SIG-M5 treated with dmso at 0.1 percent for 504 hours (cell line): ENCODE results near the gene M1AP.

Experiments
- DNase-seq: peaks from one replicate; lab custom pipeline; 2025; ENCODE audit not compliant: unreplicated experiment; lab: John Stamatoyannopoulos, UW

Gene M1AP

GRCh38 chr2:74551530-74551929 is 96.6 kb downstream of the M1AP start:
- no peak for DNase-seq

DNA sequence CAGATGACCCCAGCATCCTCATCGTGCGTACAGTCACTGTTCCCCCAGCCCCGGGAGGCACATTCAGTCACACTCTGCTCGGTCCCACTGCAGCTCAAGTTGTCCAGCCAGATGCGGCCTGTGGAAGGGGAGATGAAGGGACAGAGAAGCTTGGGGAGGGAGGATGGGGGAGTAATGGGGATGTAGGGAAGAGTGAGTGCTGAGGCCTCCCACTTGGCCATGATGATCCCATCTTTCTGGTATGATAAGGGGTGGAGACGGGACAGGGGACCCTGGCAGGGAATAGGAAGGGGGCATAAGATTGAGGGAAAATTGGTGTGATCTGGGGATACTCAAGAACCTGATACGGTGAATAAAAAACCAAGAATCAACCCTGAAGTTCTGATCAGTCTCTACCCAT is 97.9 kb downstream of the M1AP start:
- DNase-seq = no peak

DNA sequence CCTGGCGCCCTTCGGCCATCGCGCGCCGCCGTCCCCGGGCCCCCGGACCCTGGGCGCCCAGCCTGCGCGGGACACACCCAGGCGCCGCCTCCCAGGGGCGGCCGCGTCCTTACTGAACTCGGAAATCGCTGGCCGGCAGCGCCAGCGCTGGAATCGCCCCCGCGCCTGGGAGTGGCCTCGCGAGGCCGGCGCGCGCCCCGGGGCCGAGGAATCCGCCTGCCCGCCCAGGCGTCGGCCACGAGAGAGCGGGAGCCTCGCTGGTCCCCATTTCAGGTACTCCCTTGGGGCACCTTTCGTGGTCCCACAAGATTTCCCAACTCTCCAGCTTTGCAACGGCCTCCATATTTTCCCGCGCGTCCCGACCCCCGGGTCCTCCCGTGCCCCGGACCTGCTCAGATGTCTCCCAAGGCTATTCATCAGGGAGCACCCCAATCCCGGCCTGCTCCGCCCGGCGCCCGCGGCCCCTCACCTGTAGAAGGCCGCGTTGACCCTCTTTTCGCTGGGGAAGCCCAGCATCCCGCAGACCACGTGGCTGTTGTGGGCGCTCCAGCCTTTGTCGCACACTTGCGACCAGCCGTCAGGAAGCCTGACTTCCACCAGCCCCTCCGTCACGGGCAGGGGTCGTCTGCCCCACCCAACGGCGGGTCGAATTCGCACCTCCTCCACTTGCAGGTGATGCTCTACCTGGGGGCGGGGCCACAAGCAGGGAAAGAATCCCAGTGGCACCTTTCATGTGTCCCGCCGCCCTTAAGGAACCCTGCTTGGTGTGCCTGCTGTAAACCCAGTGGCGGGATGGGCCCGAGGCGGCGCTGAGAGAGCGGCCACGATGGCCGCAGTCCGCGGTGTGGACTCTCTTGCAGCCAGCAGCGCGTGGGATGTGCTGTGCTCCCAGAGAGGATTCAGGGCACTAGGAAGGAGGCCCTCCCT is 99.0 kb downstream of the M1AP start:
- DNase-seq = no peak

DNA sequence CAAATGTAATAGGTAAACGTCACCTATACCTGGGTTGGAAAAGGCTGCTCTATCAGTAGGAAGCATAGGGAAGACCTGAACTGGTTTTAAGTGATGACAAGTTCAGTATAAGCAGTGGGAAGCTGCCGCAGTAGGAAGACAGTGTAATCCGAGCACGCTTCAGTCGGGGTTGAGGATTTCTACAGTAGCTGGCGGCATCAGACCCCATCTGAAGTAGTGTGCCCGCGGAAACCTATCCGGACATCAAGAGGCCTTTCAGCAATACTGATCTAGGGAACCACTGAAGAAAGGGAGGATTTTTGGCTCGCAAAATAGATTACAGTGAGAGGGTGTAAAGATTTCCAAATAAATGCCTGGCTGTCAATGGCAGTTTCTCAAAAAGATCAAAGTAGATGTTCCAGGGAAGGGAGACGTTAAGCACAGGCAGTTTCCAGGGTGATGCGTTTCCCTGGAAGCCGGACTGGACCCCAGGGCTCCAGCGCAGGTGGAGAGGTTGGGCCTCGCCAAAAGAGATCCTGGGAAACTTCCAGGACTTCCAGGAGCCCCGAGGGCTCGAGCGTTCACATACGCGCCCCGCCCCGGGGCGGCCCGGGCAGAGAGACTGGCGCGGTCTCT is 99.7 kb downstream of the M1AP start:
- no peak for DNase-seq

DNA sequence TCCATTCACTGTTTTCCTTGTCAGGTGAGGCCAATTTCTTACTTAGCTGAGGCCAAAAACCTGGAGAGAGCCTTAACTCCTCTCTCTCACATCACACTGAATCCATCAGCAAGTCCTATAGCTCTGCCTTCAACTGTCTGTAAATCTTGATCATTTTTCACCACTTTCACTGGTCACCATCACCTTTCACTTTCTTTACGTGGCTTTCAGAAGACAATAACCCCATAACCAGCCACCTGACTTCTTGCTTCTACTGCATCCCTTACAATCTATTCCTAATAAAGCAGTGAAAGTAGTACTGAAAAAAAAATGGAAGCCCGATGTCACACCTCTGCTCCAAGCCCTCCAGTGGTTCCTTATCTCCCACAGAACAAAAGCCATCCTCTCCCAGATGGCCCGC is 102.1 kb downstream of the M1AP start:
- DNase-seq = no peak

GRCh38 chr2:74544634-74545033 is 103.5 kb downstream of the M1AP start:
- DNase-seq = no peak

DNA sequence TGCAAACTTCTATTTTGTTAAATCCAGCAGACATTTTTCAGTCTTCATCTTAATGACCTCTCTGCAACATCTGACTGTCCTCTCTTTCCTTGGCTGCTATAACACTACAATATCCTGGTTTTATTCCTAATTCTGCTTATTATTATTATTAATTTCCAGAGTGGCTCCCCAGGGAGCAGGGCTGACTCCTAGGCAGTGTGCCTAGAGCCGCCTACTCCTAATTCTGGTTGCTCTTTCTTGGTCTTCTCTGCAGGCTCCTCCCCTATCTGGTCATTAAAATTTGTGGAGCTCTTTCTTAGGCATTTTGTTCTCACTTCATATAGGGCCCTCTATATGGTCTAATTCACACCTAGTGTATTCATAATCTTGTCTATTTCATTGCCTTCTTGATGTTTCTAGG is 105.2 kb downstream of the M1AP start:
- no peak for DNase-seq

- no peak for DNase-seq
Measured at GRCh38 chr2:74540291-74540690, 107.8 kb downstream of the M1AP start.

DNA sequence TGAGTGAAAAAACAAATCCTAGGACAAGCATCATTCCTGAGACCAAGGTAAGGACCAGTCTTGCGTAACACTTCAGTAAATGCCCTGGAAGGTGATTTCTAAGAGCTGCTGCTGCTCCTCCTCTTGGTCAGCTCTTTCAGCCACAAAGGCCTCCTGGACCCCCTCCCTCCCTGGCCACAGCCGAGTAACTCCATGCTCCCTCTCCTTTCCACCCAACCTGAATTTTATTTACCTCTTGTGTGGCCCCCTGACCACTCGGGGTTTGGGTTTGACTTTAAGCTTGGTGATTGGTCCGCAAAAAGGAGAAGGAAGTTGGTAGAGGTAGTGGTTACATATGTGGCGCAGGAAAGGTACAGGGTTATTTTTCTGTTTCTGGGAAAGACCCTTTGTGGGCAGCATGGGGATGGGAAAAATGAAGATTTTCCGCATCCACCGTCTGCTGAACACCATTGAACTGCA is 109.2 kb downstream of the M1AP start:
- DNase-seq = no peak

DNA sequence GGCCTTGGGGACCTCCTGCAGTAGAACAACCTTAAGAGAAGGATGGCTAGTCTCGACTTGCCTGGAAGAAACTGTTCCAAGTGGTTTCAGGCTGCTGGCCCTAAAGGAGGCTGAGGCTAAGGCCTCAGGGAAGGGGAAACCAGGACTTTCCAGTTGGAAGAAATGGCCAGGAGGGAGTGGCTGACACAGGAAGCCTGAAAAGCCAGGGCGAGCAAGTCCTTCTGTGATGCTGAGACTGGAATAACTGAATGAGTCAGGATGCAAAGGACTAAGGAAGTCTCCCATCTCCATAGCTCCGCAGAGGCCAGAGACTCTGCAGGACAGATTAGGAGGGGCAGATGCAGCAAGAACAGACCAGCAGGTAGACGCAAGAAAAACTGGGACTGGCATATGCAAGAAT is 111.0 kb downstream of the M1AP start:
- no peak for DNase-seq

DNA sequence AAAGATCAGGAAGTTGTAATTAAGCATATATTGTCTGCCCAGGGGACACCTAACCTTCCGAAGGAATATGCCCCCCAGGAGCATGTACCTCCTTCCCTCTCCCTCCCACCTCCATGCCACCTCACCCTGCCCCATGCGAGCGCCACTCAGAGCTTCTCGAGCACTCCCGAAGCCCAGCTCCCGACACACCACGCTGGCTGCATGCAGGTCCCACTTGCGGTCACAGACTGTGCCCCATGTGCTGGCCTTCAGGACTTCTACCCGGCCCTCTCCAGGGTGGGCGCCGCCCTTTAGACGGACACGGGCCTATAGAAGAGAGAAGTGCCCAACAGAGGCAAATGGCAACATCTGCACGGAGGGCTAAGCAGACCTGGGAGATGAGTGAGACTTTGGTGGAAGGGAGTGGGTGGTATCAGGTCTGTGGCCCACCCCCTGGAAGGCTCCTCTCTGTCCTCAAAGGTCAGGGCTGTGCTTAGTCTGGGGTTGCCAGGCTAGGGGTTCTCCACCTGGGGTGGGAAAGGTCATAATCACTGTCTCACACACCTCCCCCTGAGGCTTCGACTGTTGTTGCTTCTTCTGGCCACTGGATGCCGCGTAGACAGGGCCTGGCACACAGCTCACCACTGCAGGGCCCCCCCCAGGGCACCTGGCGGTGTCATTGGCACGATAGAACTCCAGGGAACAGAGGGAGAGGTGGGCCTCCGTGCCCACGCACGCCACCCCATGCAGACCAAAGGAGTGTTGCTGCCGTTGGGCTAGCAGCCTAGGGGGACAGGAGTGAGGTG is 111.8 kb downstream of the M1AP start:
- DNase-seq = no peak

DNA sequence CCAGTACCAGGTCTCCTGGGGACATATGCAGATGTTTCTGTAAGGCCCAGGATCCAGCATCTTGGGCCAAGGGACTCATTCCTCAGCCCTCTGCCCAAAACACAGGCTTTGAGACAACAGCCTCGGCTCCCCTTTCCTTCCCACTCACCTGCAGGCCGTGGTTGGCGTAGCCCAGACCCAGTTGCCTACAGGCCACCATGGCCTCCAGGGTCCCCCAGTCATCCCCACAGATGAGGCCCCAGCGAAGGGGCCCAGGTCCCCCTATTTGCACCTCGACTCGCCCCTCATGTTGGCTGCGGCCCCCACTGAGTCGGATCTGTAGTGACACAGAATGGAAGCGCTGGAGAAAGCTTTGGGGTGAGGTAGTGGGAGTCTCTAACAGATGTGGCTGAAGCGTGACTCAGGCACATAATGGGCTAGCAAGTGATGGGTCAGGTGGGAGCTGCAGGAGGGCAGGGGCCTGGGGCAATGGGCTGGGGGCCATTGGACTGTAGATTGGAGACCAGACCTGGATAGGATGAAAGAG is 112.6 kb downstream of the M1AP start:
- no peak for DNase-seq

- no peak for DNase-seq
Measured at GRCh38 chr2:74534411-74534810, 113.7 kb downstream of the M1AP start.

DNA sequence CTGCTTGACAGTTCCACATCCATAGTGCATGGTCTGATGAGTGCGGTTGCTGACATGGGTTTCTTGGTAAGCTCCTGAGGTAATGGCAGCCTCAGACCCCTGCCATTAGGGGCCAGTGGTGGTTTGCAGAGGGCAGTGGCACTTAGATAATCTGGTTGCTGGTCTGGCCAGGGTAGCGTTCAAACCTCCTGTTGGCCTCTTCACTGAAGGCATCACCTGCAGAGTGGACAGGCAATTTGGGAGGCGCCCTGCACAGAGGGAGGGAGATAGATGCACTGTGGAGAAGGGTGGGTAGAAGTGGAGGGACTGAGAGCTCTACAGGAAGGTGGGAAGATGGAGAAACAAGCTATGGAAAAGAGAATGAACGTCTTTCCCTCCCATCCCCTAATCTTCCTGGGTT is 114.7 kb downstream of the M1AP start:
- DNase-seq = no peak

- peak; percentile 48 for DNase-seq
Measured at GRCh38 chr2:74532222-74532621, 115.9 kb downstream of the M1AP start.

GRCh38 chr2:74531666-74532065 is 116.5 kb downstream of the M1AP start:
- no peak for DNase-seq

DNA sequence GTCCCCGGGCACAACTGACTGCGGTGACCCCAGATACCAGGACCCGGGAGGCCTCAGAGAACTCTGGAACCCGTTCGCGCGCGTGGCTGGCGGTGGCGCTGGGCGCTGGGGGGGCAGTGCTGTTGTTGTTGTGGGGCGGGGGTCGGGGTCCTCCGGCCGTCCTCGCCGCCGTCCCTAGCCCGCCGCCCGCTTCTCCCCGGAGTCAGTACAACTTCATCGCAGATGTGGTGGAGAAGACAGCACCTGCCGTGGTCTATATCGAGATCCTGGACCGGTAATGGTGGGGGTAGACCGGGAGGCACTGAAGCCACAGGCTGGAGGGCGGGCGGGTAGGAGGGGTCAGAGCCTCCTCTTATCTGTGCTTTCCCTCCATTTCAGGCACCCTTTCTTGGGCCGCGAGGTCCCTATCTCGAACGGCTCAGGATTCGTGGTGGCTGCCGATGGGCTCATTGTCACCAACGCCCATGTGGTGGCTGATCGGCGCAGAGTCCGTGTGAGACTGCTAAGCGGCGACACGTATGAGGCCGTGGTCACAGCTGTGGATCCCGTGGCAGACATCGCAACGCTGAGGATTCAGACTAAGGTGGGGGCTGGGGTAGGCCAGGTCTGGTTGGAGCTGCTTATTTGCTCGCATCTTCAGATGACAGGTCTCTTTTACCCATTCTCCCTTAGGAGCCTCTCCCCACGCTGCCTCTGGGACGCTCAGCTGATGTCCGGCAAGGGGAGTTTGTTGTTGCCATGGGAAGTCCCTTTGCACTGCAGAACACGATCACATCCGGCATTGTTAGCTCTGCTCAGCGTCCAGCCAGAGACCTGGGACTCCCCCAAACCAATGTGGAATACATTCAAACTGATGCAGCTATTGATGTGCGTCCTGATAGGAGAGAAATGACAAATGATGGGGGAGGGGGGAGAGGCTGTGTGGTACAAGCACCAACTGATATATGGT is 117.6 kb downstream of the M1AP start:
- DNase-seq = peak; percentile 38

DNA sequence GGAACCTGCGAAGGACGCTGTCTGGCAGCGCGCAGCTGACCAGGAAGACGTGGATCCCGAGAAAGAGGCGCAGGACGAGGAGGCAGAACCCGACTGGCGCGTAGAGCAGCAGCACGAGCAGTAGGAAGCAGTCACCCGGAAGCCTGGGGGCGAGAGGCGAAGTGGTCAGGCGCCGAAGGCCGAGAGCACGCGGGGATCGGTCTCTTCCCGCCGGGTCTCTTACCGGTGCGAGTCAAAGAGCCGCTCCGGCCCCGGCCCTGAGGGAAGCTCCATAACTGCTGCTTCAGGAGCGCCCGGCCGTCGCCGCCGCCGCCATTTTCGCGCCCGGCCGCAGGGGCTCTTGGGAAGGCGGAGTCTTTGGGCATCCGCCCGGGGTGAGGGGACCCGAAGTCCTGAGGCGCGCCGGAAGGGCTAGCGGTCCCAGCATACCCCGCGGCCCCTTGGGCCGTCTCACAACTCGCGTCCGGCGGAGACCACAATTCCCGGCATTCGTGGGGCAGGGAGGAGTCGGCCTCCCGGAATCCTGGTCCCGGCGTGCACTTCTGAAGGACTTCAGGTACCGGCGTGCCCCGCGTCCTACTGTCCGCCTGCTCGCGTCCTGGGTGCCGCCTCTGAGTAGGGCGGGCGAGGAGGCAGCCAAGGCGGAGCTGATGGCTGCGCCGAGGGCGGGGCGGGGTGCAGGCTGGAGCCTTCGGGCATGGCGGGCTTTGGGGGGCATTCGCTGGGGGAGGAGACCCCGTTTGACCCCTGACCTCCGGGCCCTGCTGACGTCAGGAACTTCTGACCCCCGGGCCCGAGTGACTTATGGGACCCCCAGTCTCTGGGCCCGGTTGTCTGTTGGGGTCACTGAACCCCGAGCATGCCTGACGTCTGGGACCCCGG is 118.5 kb downstream of the M1AP start, which contains the start of the genes AUP1 and HTRA2:
TSS of gene AUP1 (minus strand) at position 350 of the 882 bp plus-strand sequence. CDS start at position 273, 77 bp downstream.
TSS of gene HTRA2 (plus strand) at position 577 of the 882 bp plus-strand sequence. CDS start at position 651, 74 bp downstream.
- peak; percentile 98 for DNase-seq
